ENCODE data around the gene RPS3.
A peak's percentile ranks its signal among the peaks of the same experiment; 100 is the strongest.

Gene RPS3

GRCh38 chr11:75388386-75389275, 10.7 kb upstream of the RPS3 start:
- peak overlapping the region; percentile 24 for H2AK5ac ChIP-seq (ENCODE audit: low read length, severe bottlenecking)
- H3K36me3 ChIP-seq (ENCODE audit: control insufficient read depth in 1 of 2, insufficient read depth in 2 of 2, low read depth in 1 of 2, low read length in 2 of 2) = no peaks in the 10 kb centered on the region
- H2BK120ac ChIP-seq (ENCODE audit: low read depth, low read length) = no peak overlapping the region
- peak; percentile 82 for DNase-seq
- H3K4ac ChIP-seq (ENCODE audit: low read depth in 1 of 2, low read length in 2 of 2) = peak overlapping the region in 1 of 2 experiments; percentile 32
- H3K4me1 ChIP-seq (ENCODE audit: control insufficient read depth, insufficient read depth, low read depth, low read length) = peaks cover 15% of the 10 kb centered on the region
- H3K14ac ChIP-seq (ENCODE audit: low read length in 2 of 2) = peak overlapping the region in 1 of 2 experiments; percentile 61
- H2BK15ac ChIP-seq (ENCODE audit: low read depth, poor library complexity, severe bottlenecking) = no peak overlapping the region
- H3K4me2 ChIP-seq (ENCODE audit: low read length, poor library complexity, severe bottlenecking) = peak overlapping the region; percentile 40
- peak overlapping the region in 1 of 2 experiments; percentile 93 for H2BK12ac ChIP-seq (ENCODE audit: low read length in 2 of 2)
- H4K91ac ChIP-seq (ENCODE audit: low read length) = no peak overlapping the region
- no peak overlapping the region for H2BK5ac ChIP-seq (ENCODE audit: low read depth, low read length, poor library complexity, severe bottlenecking)
- H3K27me3 ChIP-seq (ENCODE audit: control insufficient read depth in 1 of 2, insufficient read depth in 1 of 2, low read length in 2 of 2) = no peaks in the 10 kb centered on the region
- no peaks in the 10 kb centered on the region for H3K79me1 ChIP-seq (replicated peaks; ENCODE audit: low read length, poor library complexity, severe bottlenecking)
- H3K4me3 ChIP-seq (ENCODE audit: insufficient read depth in 1 of 2, low read depth in 1 of 2, low read length in 2 of 2) = no peak overlapping the region
- H3K23ac ChIP-seq (ENCODE audit: low read length in 2 of 2) = no peak overlapping the region
- H3K27ac ChIP-seq (ENCODE audit: low read length, poor library complexity, severe bottlenecking) = peak overlapping the region; percentile 4
- H3K9ac ChIP-seq (ENCODE audit: low read length) = peak overlapping the region; percentile 46
- no peak overlapping the region for H2AFZ ChIP-seq (ENCODE audit: low read depth, low read length)
- 33% methylated on average over 8 of the region's 9 CpGs for WGBS
- H3K18ac ChIP-seq (ENCODE audit: low read depth in 1 of 2, low read length in 2 of 2) = peak overlapping the region; percentile 37 to 84
- peak overlapping the region; percentile 55 for H4K8ac ChIP-seq (ENCODE audit: low read length)
- no peaks in the 10 kb centered on the region for H3K9me3 ChIP-seq (ENCODE audit: control insufficient read depth, low read length)

- Histone ChIP-seq H3K27me3 (ENCODE audit: control insufficient read depth in 1 of 2, insufficient read depth in 1 of 2, low read length in 2 of 2) (no peaks in the 10 kb centered on the region), H2BK12ac (ENCODE audit: low read length in 2 of 2) (no peak overlapping the region), H3K4ac (ENCODE audit: low read depth in 1 of 2, low read length in 2 of 2) (no peak overlapping the region), H3K4me3 (ENCODE audit: insufficient read depth in 1 of 2, low read depth in 1 of 2, low read length in 2 of 2) (no peak overlapping the region), H2AK5ac (ENCODE audit: low read length, severe bottlenecking) (no peak overlapping the region), H2BK15ac (ENCODE audit: low read depth, poor library complexity, severe bottlenecking) (no peak overlapping the region), H3K23ac (ENCODE audit: low read length in 2 of 2) (no peak overlapping the region), H3K18ac (ENCODE audit: low read depth in 1 of 2, low read length in 2 of 2) (peak overlapping the region in 1 of 2 experiments; percentile 37), H4K8ac (ENCODE audit: low read length) (peak overlapping the region; percentile 55), H3K79me1 (replicated peaks; ENCODE audit: low read length, poor library complexity, severe bottlenecking) (no peaks in the 10 kb centered on the region), H3K14ac (ENCODE audit: low read length in 2 of 2) (no peak overlapping the region), H4K91ac (ENCODE audit: low read length) (no peak overlapping the region), H3K27ac (ENCODE audit: low read length, poor library complexity, severe bottlenecking) (no peak overlapping the region), H3K36me3 (ENCODE audit: control insufficient read depth in 1 of 2, insufficient read depth in 2 of 2, low read depth in 1 of 2, low read length in 2 of 2) (no peaks in the 10 kb centered on the region), H2BK5ac (ENCODE audit: low read depth, low read length, poor library complexity, severe bottlenecking) (no peak overlapping the region), H3K9ac (ENCODE audit: low read length) (peak overlapping the region; percentile 46), H3K4me1 (ENCODE audit: control insufficient read depth, insufficient read depth, low read depth, low read length) (peaks cover 15% of the 10 kb centered on the region), H2AFZ (ENCODE audit: low read depth, low read length) (no peak overlapping the region), H3K9me3 (ENCODE audit: control insufficient read depth, low read length) (no peaks in the 10 kb centered on the region), H2BK120ac (ENCODE audit: low read depth, low read length) (no peak overlapping the region), H3K4me2 (ENCODE audit: low read length, poor library complexity, severe bottlenecking) (no peak overlapping the region)
- WGBS = 78% methylated on average over 9 of the region's 11 CpGs
- peak; percentile 75 for DNase-seq
Measured at GRCh38 chr11:75389276-75389605, 10.1 kb upstream of the RPS3 start.

GRCh38 chr11:75389925-75390324, 9.4 kb upstream of the RPS3 start:
- no peak overlapping the region for H2BK15ac ChIP-seq (ENCODE audit: low read depth, poor library complexity, severe bottlenecking)
- no peak overlapping the region for H2BK5ac ChIP-seq (ENCODE audit: low read depth, low read length, poor library complexity, severe bottlenecking)
- no peak overlapping the region for H3K4me2 ChIP-seq (ENCODE audit: low read length, poor library complexity, severe bottlenecking)
- no peak overlapping the region for H3K4ac ChIP-seq (ENCODE audit: low read depth in 1 of 2, low read length in 2 of 2)
- H3K4me1 ChIP-seq (ENCODE audit: control insufficient read depth, insufficient read depth, low read depth, low read length) = peaks cover 11% of the 10 kb centered on the region
- no peak overlapping the region for H3K18ac ChIP-seq (ENCODE audit: low read depth in 1 of 2, low read length in 2 of 2)
- no peak for DNase-seq
- no peak overlapping the region for H2AFZ ChIP-seq (ENCODE audit: low read depth, low read length)
- H3K36me3 ChIP-seq (ENCODE audit: control insufficient read depth in 1 of 2, insufficient read depth in 2 of 2, low read depth in 1 of 2, low read length in 2 of 2) = no peaks in the 10 kb centered on the region
- no peak overlapping the region for H2BK12ac ChIP-seq (ENCODE audit: low read length in 2 of 2)
- H3K9me3 ChIP-seq (ENCODE audit: control insufficient read depth, low read length) = no peaks in the 10 kb centered on the region
- no peak overlapping the region for H2AK5ac ChIP-seq (ENCODE audit: low read length, severe bottlenecking)
- no peaks in the 10 kb centered on the region for H3K79me1 ChIP-seq (replicated peaks; ENCODE audit: low read length, poor library complexity, severe bottlenecking)
- H3K27ac ChIP-seq (ENCODE audit: low read length, poor library complexity, severe bottlenecking) = no peak overlapping the region
- no peaks in the 10 kb centered on the region for H3K27me3 ChIP-seq (ENCODE audit: control insufficient read depth in 1 of 2, insufficient read depth in 1 of 2, low read length in 2 of 2)
- no peak overlapping the region for H3K23ac ChIP-seq (ENCODE audit: low read length in 2 of 2)
- H2BK120ac ChIP-seq (ENCODE audit: low read depth, low read length) = no peak overlapping the region
- no peak overlapping the region for H3K9ac ChIP-seq (ENCODE audit: low read length)
- H3K14ac ChIP-seq (ENCODE audit: low read length in 2 of 2) = no peak overlapping the region
- H4K91ac ChIP-seq (ENCODE audit: low read length) = no peak overlapping the region
- H3K4me3 ChIP-seq (ENCODE audit: insufficient read depth in 1 of 2, low read depth in 1 of 2, low read length in 2 of 2) = no peak overlapping the region
- no peak overlapping the region for H4K8ac ChIP-seq (ENCODE audit: low read length)
- 92% methylated on average over 7 of the region's 7 CpGs for WGBS

GRCh38 chr11:75394085-75394840, 5.1 kb upstream of the RPS3 start:
- H3K27ac ChIP-seq (ENCODE audit: low read length, poor library complexity, severe bottlenecking) = no peak overlapping the region
- no peak overlapping the region for H3K4me2 ChIP-seq (ENCODE audit: low read length, poor library complexity, severe bottlenecking)
- H3K9me3 ChIP-seq (ENCODE audit: control insufficient read depth, low read length) = no peaks in the 10 kb centered on the region
- no peak overlapping the region for H3K4me3 ChIP-seq (ENCODE audit: insufficient read depth in 1 of 2, low read depth in 1 of 2, low read length in 2 of 2)
- no peak overlapping the region for H3K14ac ChIP-seq (ENCODE audit: low read length in 2 of 2)
- no peaks in the 10 kb centered on the region for H3K79me1 ChIP-seq (replicated peaks; ENCODE audit: low read length, poor library complexity, severe bottlenecking)
- H3K23ac ChIP-seq (ENCODE audit: low read length in 2 of 2) = no peak overlapping the region
- no peaks in the 10 kb centered on the region for H3K27me3 ChIP-seq (ENCODE audit: control insufficient read depth in 1 of 2, insufficient read depth in 1 of 2, low read length in 2 of 2)
- no peaks in the 10 kb centered on the region for H3K4me1 ChIP-seq (ENCODE audit: control insufficient read depth, insufficient read depth, low read depth, low read length)
- H4K8ac ChIP-seq (ENCODE audit: low read length) = no peak overlapping the region
- no peak overlapping the region for H2BK15ac ChIP-seq (ENCODE audit: low read depth, poor library complexity, severe bottlenecking)
- no peak overlapping the region for H3K4ac ChIP-seq (ENCODE audit: low read depth in 1 of 2, low read length in 2 of 2)
- H2AK5ac ChIP-seq (ENCODE audit: low read length, severe bottlenecking) = no peak overlapping the region
- no peak for DNase-seq
- no peak overlapping the region for H2BK5ac ChIP-seq (ENCODE audit: low read depth, low read length, poor library complexity, severe bottlenecking)
- no peak overlapping the region for H2AFZ ChIP-seq (ENCODE audit: low read depth, low read length)
- 76% methylated on average over 8 of the region's 8 CpGs for WGBS
- H3K9ac ChIP-seq (ENCODE audit: low read length) = no peak overlapping the region
- no peaks in the 10 kb centered on the region for H3K36me3 ChIP-seq (ENCODE audit: control insufficient read depth in 1 of 2, insufficient read depth in 2 of 2, low read depth in 1 of 2, low read length in 2 of 2)
- no peak overlapping the region for H2BK12ac ChIP-seq (ENCODE audit: low read length in 2 of 2)
- no peak overlapping the region for H2BK120ac ChIP-seq (ENCODE audit: low read depth, low read length)
- no peak overlapping the region for H4K91ac ChIP-seq (ENCODE audit: low read length)
- H3K18ac ChIP-seq (ENCODE audit: low read depth in 1 of 2, low read length in 2 of 2) = no peak overlapping the region

Data from mesenchymal stem cell (in vitro differentiated cells and primary cell).